IMR-90 (cell line): ENCODE results near the gene USP33. TPM values are rescaled to one million over a fixed set of nuclear protein-coding genes. Genes with fewer than 3 reads are reported as not detected.

Source experiments
- ATAC-seq: fragments of 200-7000 bp; cut with Tn5 transposase; 2 replicates; pipeline ENCODE4 v1.9.1; 2020; ENCODE audit warnings: low read depth, mild to moderate bottlenecking, moderate library complexity
- BruUV-seq: library from RNA; stranded (reverse); fragments of 400-500 nt; replicated peaks from 2 replicates; lab custom pipeline; 2021; lab: Mats Ljungman, UMichigan
- CTCF ChIA-PET: fragments of 300-600 bp; formaldehyde crosslinking; extraction: SDS; loops from one replicate; lab custom pipeline; 2021; ENCODE audit warnings: antibody characterized with exemption; lab: Yijun Ruan, JAX
- POLR2A ChIA-PET: fragments of 300-600 bp; sonication (Branson Sonifier 250); formaldehyde crosslinking; loops from one replicate; lab custom pipeline; 2022; ENCODE audit warnings: antibody characterized with exemption; ENCODE audit not compliant: unreplicated experiment; lab: Charles Lee
- DNase-seq: peaks from one replicate; pipeline ENCODE4 v3.0.0; 2013
- H2AFZ ChIP-seq: replicated peaks from 2 replicates; pipeline ENCODE3; 2013; ENCODE audit warnings: low read length, mild to moderate bottlenecking; ENCODE audit not compliant: poor library complexity
- H2AK5ac ChIP-seq: 2 replicates; pipeline ENCODE4 v1.6.1; 2013; ENCODE audit warnings: low read depth, low read length, inconsistent platforms
- H2AK9ac ChIP-seq: replicated peaks from 2 replicates; pipeline ENCODE3; 2013; ENCODE audit warnings: mild to moderate bottlenecking, low read depth, low read length, moderate library complexity; ENCODE audit not compliant: poor library complexity
- H2BK120ac ChIP-seq: 2 replicates; pipeline ENCODE4 v1.6.1; 2013; ENCODE audit warnings: low read depth, low read length, inconsistent platforms
- H2BK15ac ChIP-seq: 3 replicates; pipeline ENCODE4 v1.6.1; 2013; ENCODE audit warnings: low read depth, low read length, inconsistent platforms
- H2BK20ac ChIP-seq: 2 replicates; pipeline ENCODE4 v1.6.1; 2013; ENCODE audit warnings: low read depth, mild to moderate bottlenecking, inconsistent platforms, low read length, moderate library complexity
- H2BK5ac ChIP-seq: 2 replicates; pipeline ENCODE4 v1.6.1; 2013; ENCODE audit warnings: mild to moderate bottlenecking, low read depth, low read length, inconsistent platforms; ENCODE audit not compliant: poor library complexity, severe bottlenecking
- H3K14ac ChIP-seq: replicated peaks from 2 replicates; pipeline ENCODE4 v1.6.1; 2013; ENCODE audit warnings: low read depth, low read length, inconsistent platforms
- H3K18ac ChIP-seq: 2 replicates; pipeline ENCODE4 v1.6.1; 2013; ENCODE audit warnings: low read depth, low read length, control low read depth
- H3K23ac ChIP-seq: 2 replicates; pipeline ENCODE4 v1.6.1; 2013; ENCODE audit warnings: low read depth, low read length, inconsistent platforms
- H3K27ac ChIP-seq: 2 replicates; pipeline ENCODE4 v1.5.1; 2013; ENCODE audit warnings: mild to moderate bottlenecking, control low read depth, low read length; ENCODE audit not compliant: insufficient read depth
- H3K27me3 ChIP-seq: 2 replicates; pipeline ENCODE4 v1.6.1; 2013; ENCODE audit warnings: low read length; ENCODE audit not compliant: control insufficient read depth, insufficient read depth
- H3K36me3 ChIP-seq: 2 replicates; pipeline ENCODE4 v1.6.1; 2013; ENCODE audit warnings: low read length, mixed read lengths; ENCODE audit not compliant: control insufficient read depth, insufficient read depth
- H3K4ac ChIP-seq: 2 replicates; pipeline ENCODE4 v1.6.1; 2013; ENCODE audit warnings: low read depth, low read length, inconsistent platforms
- H3K4me1 ChIP-seq: 2 replicates; pipeline ENCODE4 v1.6.1; 2013; ENCODE audit warnings: low read length, mixed read lengths; ENCODE audit not compliant: control insufficient read depth, insufficient read depth
- H3K4me2 ChIP-seq: 2 replicates; pipeline ENCODE4 v1.6.1; 2013; ENCODE audit warnings: low read depth, mild to moderate bottlenecking, control low read depth, low read length, moderate library complexity
- H3K4me3 ChIP-seq: 2 replicates; pipeline ENCODE4 v1.5.1; 2013; ENCODE audit warnings: low read depth, mild to moderate bottlenecking, control low read depth, low read length, moderate library complexity; ENCODE audit not compliant: insufficient read depth
- H3K56ac ChIP-seq: 2 replicates; pipeline ENCODE4 v1.6.1; 2013; ENCODE audit warnings: low read length, inconsistent platforms; ENCODE audit not compliant: insufficient read depth; ENCODE audit errors: extremely low read depth
- H3K79me1 ChIP-seq, 2 experiments: 2 replicates each; pipeline ENCODE4 v1.6.1; 2013; ENCODE audit warnings: low read length in 2 of 2, inconsistent platforms in 1 of 2, low read depth in 1 of 2
- H3K9ac ChIP-seq: 2 replicates; pipeline ENCODE4 v1.6.1; 2013; ENCODE audit warnings: low read depth, low read length, control low read depth
- H3K9me1 ChIP-seq: 2 replicates; pipeline ENCODE4 v1.6.1; 2013; ENCODE audit warnings: low read length, inconsistent platforms; ENCODE audit not compliant: insufficient read depth
- H3K9me3 ChIP-seq: 2 replicates; pipeline ENCODE4 v1.6.1; 2013; ENCODE audit warnings: low read length; ENCODE audit not compliant: control insufficient read depth, insufficient read depth
- H4K20me1 ChIP-seq: 2 replicates; pipeline ENCODE4 v1.6.1; 2013; ENCODE audit warnings: low read length, inconsistent platforms; ENCODE audit not compliant: insufficient read depth
- H4K5ac ChIP-seq: 2 replicates; pipeline ENCODE4 v1.6.1; 2013; ENCODE audit warnings: mild to moderate bottlenecking, low read depth, low read length, control low read depth
- H4K8ac ChIP-seq, 2 experiments: 2 replicates each; pipeline ENCODE4 v1.6.1; 2013; ENCODE audit warnings: low read depth in 2 of 2, low read length in 2 of 2, control low read depth in 1 of 2, inconsistent platforms in 1 of 2
- H4K91ac ChIP-seq: 2 replicates; pipeline ENCODE4 v1.6.1; 2013; ENCODE audit warnings: low read depth, low read length, inconsistent platforms; ENCODE audit not compliant: insufficient read depth
- FOS ChIP-seq: fragments of 150-350 bp; IDR thresholded peaks from 2 replicates; pipeline ENCODE4 v1.6.1; 2016; ENCODE audit warnings: low read depth, low read length
- MAFK ChIP-seq: IDR thresholded peaks from 2 replicates; pipeline ENCODE4 v1.6.1; 2012; ENCODE audit warnings: low read depth, low read length, improper control_type of control experiment
- NFE2L2 ChIP-seq: fragments of 150-350 bp; IDR thresholded peaks from 2 replicates; pipeline ENCODE4 v1.6.1; 2016; ENCODE audit warnings: low read depth, mild to moderate bottlenecking, low read length
- WGBS, 2 experiments: methylation state at CpG; one replicate each; pipeline versions ENCODE4 v1.1.5 to v1.1.7; 2013; ENCODE audit warnings: missing lambda C conversion rate in 2 of 2; ENCODE audit not compliant: insufficient read length in 1 of 2; ENCODE audit errors: extremely low coverage in 2 of 2; 5-methylcytosine and 5-hydroxymethylcytosine counted together
- dilution Hi-C: fragments of 300-500 bp; cut with HindIII; formaldehyde crosslinking; loops from one replicate; pipeline ENCODE4 v1.14.3; 2018; ENCODE audit warnings: low sequenced_read_pairs; ENCODE audit not compliant: unreplicated experiment
- in situ Hi-C: fragments of 300-500 bp; cut with MboI; formaldehyde crosslinking; loops from 3 replicates; pipeline ENCODE4 v1.14.3; 2019; ENCODE audit warnings: low sequenced_read_pairs, inconsistent platforms, mixed read lengths
- intact Hi-C: fragments of 100-400 bp; cut with micrococcal nuclease; formaldehyde crosslinking; loops from 2 replicates; pipeline ENCODE4 v1.10.0; 2022
- polyA plus RNA-seq, 3 experiments: library from polyadenylated mRNA; depleted of rRNA; stranded (reverse); fragments of >200 nt; gene quantifications; 2 replicates each; pipeline ENCODE4 v1.2.3, GENCODE V29; 2012; ENCODE audit warnings: low replicate concordance in 1 of 3
- total RNA-seq: library from RNA; depleted of rRNA; stranded (reverse); fragments of >200 nt; gene quantifications from 2 replicates; pipeline ENCODE4 v1.2.3, GENCODE V29; 2012

Gene USP33
- total and polyA plus RNA-seq, 2 of the 4 experiments (the other 2 are of a cell fraction), result 33.7 to 64.5 TPM

- Histone ChIP-seq H2BK5ac (no peak overlapping the region), H3K4me3 (no peak overlapping the region), H2BK15ac (no peak overlapping the region), H3K9me3 (peaks cover 4% of the 10 kb centered on the region), H3K4ac (no peak overlapping the region), H3K4me1 (no peaks in the 10 kb centered on the region), H4K8ac (no peak overlapping the region), H4K91ac (no peak overlapping the region), H3K14ac (no peak overlapping the region), H2AFZ (no peak overlapping the region), H4K20me1 (peaks cover 40% of the 10 kb centered on the region), H3K9me1 (no peaks in the 10 kb centered on the region; the same call in 1 of the 2 replicates), H2AK5ac (no peak overlapping the region), H3K4me2 (no peak overlapping the region), H3K27me3 (no peaks in the 10 kb centered on the region), H3K27ac (no peak overlapping the region), H2BK20ac (no peak overlapping the region), H3K56ac (no peak overlapping the region), H2AK9ac (no peak overlapping the region), H4K5ac (no peak overlapping the region), H3K9ac (no peak overlapping the region), H3K18ac (no peak overlapping the region), H3K23ac (no peak overlapping the region), H2BK120ac (no peak overlapping the region), H3K79me1 (peaks cover 18 to 46% of the 10 kb centered on the region in 2 experiments), H3K36me3 (no peaks in the 10 kb centered on the region)
- DNase-seq (no peak), ATAC-seq (no peak)
- intact Hi-C loops (no loop called here), in situ Hi-C loops (no loop called here), dilution Hi-C loops (no loop called here)
- ChIA-PET POLR2A (no interaction called here), CTCF (no interaction called here)
- no TSS peak for BruUV-seq
- TF ChIP-seq MAFK (no peak), NFE2L2 (no peak), FOS (no peak)
- WGBS, 2 experiments, result 100% methylated on average over 2 of the region's 6 CpGs; no CpG with 5 or more reads in 1 of the 2 experiments
Observed at GRCh38 chr1:77652970-77653516, 106.6 kb downstream of the USP33 start.
